ENCODE measurements around the gene DAP.
"Not testable (repeated sequence)": the region's sequence is repeated elsewhere in the genome, so short reads cannot be mapped to it uniquely, and the experiment has no call there.

Gene DAP

GRCh38 chr5:10761185-10761932 is at the start of gene DAP:
Gene DAP (minus strand): TSS chr5:10761234. CDS start chr5:10761068, 166 bp downstream.
- DNase-seq = peak; percentile 93

GRCh38 chr5:10808347-10809226 is 47.6 kb upstream of the DAP start:
- DNase-seq = no peak

DNA sequence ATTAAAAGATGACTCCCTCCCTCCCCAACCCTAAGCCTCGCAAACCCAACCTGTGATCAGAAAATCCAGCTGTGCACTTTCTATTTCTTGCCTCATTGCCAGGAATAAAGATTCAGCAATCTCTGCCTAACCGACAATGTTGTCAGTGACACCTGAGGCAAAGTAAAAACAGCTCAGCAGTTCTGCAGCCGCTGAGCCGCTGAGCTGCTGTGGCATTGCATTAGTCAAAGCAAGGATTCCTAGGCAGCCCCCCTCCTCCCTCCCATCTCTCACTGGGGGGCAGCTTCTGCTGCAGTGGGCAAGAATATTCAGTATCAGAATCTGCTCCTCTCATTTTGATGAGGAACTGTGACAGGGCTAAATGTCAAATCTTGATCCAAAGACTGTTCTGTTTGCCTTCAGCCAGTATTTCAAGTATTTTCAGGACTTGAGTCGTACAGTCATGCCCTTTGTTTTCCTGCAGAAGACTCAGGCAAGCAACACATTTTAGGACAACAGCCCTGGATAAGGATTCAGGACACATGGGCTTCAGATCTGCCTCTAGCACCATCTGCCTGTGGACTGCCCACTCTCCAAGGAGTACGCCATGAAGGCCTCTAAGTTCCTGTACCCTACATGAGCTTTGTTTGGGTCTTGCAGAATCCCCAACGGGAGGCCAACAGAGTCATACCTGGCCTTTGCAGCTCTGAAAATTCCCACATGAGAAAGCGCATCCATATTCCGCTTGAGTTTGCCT is 41.1 kb upstream of the DAP start:
- DNase-seq = no peak

DNA sequence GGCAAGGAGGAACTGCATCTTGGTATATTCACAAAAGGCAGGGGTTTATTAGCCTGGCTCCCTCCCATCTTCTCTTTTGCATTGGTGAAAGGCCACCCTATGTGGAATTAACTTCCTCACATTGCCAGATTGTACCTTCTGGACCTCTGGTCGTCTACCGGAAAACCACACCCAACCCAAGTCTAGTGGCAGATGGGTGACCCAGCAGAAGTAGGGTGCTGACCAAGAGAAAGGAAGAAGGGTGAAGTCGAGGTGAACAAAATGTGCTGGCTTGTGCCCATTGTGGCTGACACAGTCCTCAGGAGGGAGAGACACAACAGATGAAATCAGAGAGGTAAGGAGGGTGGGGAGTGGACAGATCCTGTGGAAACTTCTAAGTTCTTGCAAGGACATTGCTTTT is 39.8 kb upstream of the DAP start:
- no peak for DNase-seq

- no peak for DNase-seq
Observed at GRCh38 chr5:10797261-10797660, 36.2 kb upstream of the DAP start.

DNA sequence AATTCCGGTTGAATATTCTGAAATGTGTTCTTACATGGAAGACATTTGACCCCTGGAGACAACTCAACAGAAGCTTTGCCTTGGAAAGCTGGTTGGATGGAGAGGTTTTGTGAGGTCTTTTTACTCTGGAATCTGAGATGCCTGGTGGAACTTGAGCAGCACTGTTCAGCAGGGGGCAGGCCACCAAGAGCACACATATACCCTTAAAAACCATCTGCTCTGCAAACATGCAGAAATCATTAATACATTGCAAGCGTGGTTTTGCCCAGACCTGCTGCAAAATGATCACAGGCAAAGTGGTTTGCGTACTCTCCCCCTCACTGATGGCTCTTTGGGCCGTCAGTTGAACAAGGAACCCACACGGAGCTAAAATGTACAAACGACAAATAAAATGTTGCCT is 32.8 kb upstream of the DAP start:
- no peak for DNase-seq

DNA sequence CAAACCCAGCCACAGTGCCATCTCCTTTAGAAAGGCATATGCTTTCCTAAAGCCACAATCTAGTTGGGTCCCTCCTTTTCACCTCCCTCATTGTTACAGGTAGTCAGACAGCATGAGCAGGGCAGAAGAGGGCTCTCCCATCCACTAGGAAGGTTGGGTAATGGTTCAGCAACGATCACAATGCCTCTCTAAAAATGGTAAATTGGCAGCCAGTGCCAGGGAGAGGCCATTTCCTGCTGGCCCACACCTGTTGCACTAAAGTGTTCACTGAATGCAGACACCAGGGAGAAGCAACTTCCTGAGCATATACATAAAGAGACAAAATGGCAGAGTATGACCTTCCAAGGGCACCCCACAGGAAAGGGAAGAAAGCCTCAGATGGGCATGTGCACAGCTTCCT is 31.3 kb upstream of the DAP start:
- no peak for DNase-seq

DNA sequence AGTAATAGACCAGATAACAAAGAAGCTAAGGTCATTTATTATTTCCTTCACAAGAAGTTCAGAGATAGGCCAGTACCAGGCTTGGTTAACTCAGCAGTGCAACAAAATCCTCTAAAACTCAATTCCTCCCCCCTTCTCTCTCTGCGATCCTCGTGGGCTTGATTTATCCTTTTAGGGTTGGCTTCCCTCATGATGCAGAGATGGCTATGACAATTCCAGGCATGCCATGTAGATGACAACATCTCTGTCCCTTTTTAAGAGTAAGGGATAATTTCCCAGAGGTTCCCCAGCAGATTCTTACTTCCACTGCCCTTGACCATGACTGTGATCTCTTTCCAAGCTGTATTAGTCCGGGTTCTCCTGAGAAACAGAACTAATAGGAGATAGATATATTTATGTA is 28.7 kb upstream of the DAP start:
- no peak for DNase-seq

GRCh38 chr5:10789021-10789420 is 28.0 kb upstream of the DAP start:
- peak; percentile 39 for DNase-seq

GRCh38 chr5:10788358-10788757 is 27.3 kb upstream of the DAP start:
- no peak for DNase-seq

DNA sequence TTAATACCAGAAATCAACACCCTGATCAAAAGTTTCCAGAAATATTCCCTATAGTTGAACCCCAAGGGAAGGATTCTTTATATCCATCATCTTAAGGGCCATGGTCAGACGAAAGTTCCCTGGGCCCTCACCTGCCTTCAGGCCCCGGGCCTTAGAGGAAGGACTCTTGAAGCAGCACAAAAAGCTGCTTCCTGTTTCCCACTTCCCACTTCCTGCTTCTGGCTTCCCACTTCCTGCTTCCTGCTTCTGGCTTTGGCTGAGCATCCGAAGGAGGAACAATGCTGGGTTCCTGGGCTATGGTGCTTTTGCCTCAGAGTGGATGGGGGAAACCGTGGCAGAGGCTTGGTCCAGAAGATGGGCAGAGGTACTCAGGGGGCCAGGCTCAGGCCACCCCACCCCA is 25.8 kb upstream of the DAP start:
- no peak for DNase-seq

DNA sequence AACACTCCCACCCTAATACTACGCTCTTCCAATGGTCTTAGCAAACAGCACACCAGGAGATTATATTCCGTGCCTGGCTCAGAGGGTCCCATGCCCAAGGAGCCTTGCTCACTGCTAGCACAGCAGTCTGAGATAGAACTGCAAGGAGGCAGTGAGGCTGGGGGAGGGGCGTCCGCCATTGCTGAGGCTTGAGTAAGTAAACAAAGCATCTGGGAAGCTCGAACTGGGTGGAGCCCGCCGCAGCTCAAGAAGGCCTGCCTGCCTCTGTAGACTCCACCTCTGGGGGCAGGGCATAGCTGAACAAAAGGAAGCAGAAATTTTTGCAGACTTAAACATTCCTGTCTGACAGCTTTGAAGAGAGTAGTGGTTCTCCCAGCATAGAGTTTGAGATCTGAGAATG is 19.2 kb upstream of the DAP start:
- DNase-seq = not testable (repeated sequence)

GRCh38 chr5:10779592-10779991 is 18.6 kb upstream of the DAP start:
- DNase-seq = no peak

DNA sequence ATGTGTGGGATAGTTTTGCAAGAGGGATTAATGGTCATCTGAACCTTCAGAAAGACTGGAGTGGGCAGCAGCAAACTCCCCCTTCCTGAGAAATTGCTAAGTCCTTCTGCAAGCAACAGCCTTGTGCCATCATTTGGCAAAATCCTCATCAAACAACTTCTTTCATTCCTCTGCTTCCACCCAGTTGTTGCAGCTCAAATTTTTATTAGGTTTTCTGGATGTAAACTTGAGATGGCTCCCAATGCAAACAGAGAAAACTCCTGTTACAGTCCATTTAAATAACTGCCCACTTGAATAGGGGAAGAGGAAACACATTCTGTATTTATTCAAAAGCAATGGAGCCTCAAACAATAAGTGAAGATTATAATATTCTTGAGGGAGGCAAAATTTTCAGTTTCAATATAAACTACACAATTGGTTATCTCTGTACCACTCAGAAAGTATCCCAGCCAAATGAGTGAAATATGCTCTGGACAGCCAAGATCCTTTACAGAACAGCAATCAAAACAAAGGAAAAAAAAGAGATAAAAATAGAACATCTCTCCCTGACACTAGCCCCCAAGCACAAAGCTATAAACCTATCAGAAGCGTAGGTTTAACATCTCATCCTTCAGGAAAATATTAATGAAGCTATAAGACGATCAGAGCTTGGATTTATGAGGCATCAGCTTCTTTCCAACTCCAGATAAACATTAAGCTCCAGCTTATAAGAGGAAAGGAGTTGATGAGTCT is 17.3 kb upstream of the DAP start:
- no peak for DNase-seq

DNA sequence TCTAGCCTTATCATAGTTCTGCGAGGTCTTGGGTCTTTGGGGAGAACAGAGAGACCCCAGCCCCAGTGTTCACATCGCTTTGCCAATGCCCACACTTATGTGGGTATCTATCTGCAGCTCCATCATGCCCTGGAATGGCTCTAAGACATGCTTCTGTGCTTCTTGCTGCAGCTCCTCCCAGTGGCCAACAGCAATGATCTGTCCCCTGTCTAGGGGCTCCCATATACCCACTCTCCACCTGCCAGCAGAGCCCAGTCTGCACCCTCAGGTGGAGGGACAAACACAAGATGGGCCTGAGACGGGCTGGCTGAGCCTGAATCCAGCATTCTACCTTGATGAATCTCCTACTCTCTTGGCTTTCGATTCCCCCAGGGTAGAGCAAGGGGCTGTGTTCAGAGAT is 14.6 kb upstream of the DAP start:
- DNase-seq = no peak

- no peak for DNase-seq
Observed at GRCh38 chr5:10772901-10773585, 12.0 kb upstream of the DAP start.

- no peak for DNase-seq
Observed at GRCh38 chr5:10768328-10768899, 7.4 kb upstream of the DAP start.

DNA sequence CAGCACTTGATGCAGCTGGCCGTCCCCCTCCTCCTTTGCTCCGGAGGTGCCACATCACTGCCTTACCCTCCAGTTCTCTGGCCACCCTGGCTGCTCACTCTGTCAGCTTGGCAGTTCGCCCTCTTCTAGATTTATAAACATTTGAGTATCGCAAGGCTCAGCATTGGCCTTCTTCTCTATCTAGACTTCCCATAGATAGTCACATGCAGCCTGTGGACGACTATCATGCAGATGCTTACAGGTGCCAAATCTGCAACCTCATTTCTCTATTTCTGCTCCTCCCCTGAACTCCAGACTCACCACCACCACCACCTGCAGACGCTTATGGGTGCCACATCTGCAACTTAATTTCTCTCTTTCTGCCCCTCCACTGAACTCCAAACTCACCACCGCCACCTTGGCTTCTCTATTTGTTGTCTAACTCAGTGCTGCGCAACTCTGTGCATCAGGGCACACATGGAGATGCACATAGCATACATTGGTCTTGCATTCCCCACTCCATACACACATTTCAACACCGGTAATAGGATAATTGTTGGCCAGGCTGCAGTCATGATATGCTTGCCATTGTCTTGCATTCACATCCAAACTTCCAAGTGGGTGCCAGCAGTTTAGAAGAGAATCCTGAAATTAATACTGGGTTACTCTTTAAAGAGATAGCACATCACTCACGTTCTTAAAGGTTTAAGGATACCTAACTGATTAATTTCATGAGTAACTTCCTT is 1.9 kb upstream of the DAP start:
- DNase-seq = no peak

DNA sequence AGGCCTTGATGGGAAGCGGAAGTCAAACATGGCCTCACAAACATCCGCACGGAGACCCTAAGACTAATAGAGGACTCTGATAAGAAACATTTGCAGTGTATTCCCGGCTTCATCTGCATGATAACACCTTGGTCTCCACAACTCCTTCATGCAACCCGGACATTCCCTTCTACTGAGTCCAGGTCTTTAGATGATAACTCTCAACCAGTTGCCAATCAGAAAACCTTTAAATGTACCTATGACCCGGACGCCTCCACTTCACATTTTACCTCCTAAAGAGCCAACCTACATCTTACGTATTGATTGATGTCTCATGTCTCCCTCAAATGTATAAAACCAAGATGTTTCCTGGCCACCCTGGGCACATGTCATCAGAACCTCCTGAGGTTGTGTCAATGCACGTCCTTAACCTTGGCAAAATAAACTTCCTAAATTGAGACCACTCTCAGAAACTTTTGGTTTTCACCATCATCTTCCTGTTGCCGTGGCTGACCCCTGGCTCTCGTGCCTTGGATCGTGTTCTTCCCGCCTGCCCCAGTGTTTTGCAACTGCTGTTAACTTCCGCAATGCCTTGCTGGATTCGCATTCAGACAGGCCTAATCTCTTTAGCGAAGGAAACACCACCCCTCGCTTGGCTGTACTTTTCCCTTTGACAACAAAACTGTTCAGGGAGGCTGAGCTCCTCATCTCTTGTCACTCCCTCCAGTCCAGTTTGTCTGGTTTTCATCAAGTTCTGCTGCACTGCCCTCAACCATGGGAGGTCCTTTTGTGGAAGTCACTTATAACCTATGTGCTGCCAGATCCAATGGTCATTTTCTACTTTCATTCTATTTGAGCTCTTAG is 1.1 kb upstream of the DAP start:
- no peak for DNase-seq

DNA sequence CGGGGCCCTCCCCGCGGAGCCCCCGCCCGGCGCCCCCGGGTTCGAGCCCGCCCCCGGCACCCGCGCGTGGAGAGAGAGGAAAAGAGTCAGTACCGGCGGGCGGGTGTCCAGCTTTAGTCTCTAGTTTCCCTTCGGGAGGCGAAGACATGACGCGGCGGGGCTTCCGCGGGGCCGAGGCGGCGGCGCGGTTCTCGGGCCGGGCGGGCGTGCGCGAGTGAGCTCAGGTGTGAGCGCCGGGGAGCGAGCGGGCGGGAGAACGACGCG is 181 bp downstream of the DAP start:
- DNase-seq = no peak

Data from right hindlimb (tissue), 1 donor.